PC-9 (cell line): ENCODE results near the gene PRR13. TPM values are rescaled to one million over a fixed set of nuclear protein-coding genes. Genes with fewer than 3 reads are reported as not detected.

Experiments
- BruUV-seq: library from RNA; stranded (reverse); fragments of 400-500 nt; replicated peaks from 2 replicates; lab custom pipeline; 2021; lab: Mats Ljungman, UMichigan
- CTCF ChIA-PET: fragments of 300-600 bp; sonication (Branson Sonifier 250); formaldehyde crosslinking; loops from one replicate; lab custom pipeline; 2022; ENCODE audit warnings: antibody characterized with exemption; lab: Charles Lee
- POLR2A ChIA-PET: fragments of 300-600 bp; sonication (Branson Sonifier 250); formaldehyde crosslinking; loops from one replicate; lab custom pipeline; 2022; ENCODE audit warnings: antibody characterized with exemption; ENCODE audit not compliant: unreplicated experiment; lab: Charles Lee
- DNase-seq, 2 experiments: peaks; one replicate each; pipeline versions ENCODE4 v3.0.0 to v3.0.0-alpha.2; 2015 to 2022; ENCODE audit warnings: mixed read lengths in 1 of 2
- H2AFZ ChIP-seq: fragments of 200-600 bp; sonication (generic); 2 replicates; pipeline ENCODE4 v1.8.1; 2017; ENCODE audit warnings: antibody characterized with exemption
- H3F3A ChIP-seq: fragments of 200-600 bp; sonication (generic); 2 replicates; pipeline ENCODE4 v1.8.1; 2017; ENCODE audit warnings: antibody characterized with exemption, mild to moderate bottlenecking, low read depth; ENCODE audit not compliant: insufficient read depth
- H3K27ac ChIP-seq: fragments of 200-600 bp; sonication (generic); 2 replicates; pipeline ENCODE4 v1.6.1; 2016; ENCODE audit warnings: mixed run types
- H3K27me3 ChIP-seq: fragments of 200-600 bp; sonication (generic); 2 replicates; pipeline ENCODE4 v1.6.1; 2016; ENCODE audit warnings: low read depth, mixed run types; ENCODE audit not compliant: insufficient read depth
- H3K36me3 ChIP-seq: fragments of 200-600 bp; sonication (generic); 2 replicates; pipeline ENCODE4 v1.6.1; 2016; ENCODE audit warnings: low read depth, mixed run types
- H3K4me1 ChIP-seq: fragments of 200-600 bp; sonication (generic); replicated peaks from 2 replicates; pipeline ENCODE4 v1.6.1; 2016; ENCODE audit warnings: mixed run types; ENCODE audit not compliant: insufficient read depth
- H3K4me2 ChIP-seq: fragments of 200-600 bp; sonication (generic); 2 replicates; pipeline ENCODE4 v1.6.1; 2017; ENCODE audit warnings: mixed run types
- H3K4me3 ChIP-seq: fragments of 200-600 bp; sonication (generic); 2 replicates; pipeline ENCODE4 v1.6.1; 2016; ENCODE audit warnings: mixed run types
- H3K79me2 ChIP-seq: fragments of 200-600 bp; sonication (generic); 2 replicates; pipeline ENCODE4 v1.6.1; 2017; ENCODE audit warnings: low read depth, mixed run types
- H3K9me2 ChIP-seq: fragments of 200-600 bp; sonication (generic); 2 replicates; pipeline ENCODE4 v1.8.1; 2017; ENCODE audit warnings: mild to moderate bottlenecking; ENCODE audit not compliant: insufficient read depth
- H3K9me3 ChIP-seq: fragments of 200-600 bp; sonication (generic); 2 replicates; pipeline ENCODE4 v1.8.1; 2016; ENCODE audit warnings: low read depth; ENCODE audit not compliant: insufficient read depth
- H4K20me1 ChIP-seq: fragments of 200-600 bp; sonication (generic); 2 replicates; pipeline ENCODE4 v1.8.1; 2017; ENCODE audit not compliant: insufficient read depth
- EZH2 ChIP-seq: fragments of 200-600 bp; sonication (generic); IDR thresholded peaks from 2 replicates; pipeline ENCODE4 v1.8.0; 2017; ENCODE audit warnings: antibody characterized with exemption, low read depth
- intact Hi-C: fragments of 100-400 bp; cut with micrococcal nuclease; formaldehyde crosslinking; loops from one replicate; pipeline ENCODE4 v1.10.0; 2022; ENCODE audit not compliant: unreplicated experiment
- total RNA-seq: library from RNA; stranded (reverse); gene quantifications from 2 replicates; pipeline ENCODE4 v1.2.3, GENCODE V29; 2021
- TF ChIP-seq, protein P1 (sequence below): fragments of 200-600 bp; sonication (generic); conservative IDR thresholded peaks from 2 replicates; pipeline ENCODE4 v1.6.1; 2017; ENCODE audit warnings: mixed run types, antibody characterized with exemption, mild to moderate bottlenecking, moderate library complexity

PRR13 gene
- total RNA-seq, 1 experiment from 2014 or later: 203 TPM

DNA sequence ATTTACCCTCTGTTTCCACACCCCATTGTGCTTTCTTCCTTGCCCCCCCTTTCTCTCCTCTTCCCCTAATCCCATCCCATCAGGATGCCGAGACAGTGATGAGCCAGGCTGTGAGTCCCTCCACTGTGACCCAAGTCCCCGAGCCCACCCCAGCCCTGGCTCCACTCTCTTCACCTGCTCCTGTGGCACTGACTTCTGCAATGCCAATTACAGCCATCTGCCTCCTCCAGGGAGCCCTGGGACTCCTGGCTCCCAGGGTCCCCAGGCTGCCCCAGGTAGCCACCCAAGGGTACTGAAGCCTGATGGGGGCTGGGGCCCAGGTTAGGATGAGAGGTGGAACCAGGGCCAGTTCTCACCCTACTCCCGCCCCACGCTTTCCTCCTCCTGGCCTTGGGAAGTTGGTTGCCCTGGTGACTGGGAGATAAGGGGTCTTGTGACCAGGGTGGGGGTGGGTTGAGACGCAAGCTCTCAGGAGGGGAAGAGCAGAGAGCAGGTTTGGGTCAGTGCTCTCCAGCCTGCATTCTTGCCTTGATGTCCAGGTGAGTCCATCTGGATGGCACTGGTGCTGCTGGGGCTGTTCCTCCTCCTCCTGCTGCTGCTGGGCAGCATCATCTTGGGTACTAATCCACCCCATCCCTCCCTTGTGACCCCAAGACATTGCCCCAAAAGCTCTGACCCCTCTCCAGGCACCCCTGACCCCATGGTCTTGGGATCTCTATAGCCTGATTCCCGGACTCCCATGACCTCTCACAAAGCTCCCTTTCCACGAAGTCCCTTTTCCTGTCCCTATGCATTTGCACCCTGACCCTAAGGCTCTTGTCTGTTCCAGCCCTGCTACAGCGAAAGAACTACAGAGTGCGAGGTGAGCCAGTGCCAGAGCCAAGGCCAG is 16.7 kb upstream of the PRR13 start:
- Histone ChIP-seq H3K79me2 (no peaks in the 10 kb centered on the region), H3K9me2 (no peaks in the 10 kb centered on the region), H3K4me1 (peaks cover 41% of the 10 kb centered on the region), H3K4me2 (no peak overlapping the region), H3F3A (peaks cover 36% of the 10 kb centered on the region), H3K27me3 (no peaks in the 10 kb centered on the region), H3K36me3 (no peaks in the 10 kb centered on the region), H2AFZ (no peak overlapping the region), H3K9me3 (no peaks in the 10 kb centered on the region), H4K20me1 (no peaks in the 10 kb centered on the region), H3K4me3 (no peak overlapping the region), H3K27ac (no peak overlapping the region)
- no peak for TF ChIP-seq EZH2
- TF ChIP-seq, protein P1, sequence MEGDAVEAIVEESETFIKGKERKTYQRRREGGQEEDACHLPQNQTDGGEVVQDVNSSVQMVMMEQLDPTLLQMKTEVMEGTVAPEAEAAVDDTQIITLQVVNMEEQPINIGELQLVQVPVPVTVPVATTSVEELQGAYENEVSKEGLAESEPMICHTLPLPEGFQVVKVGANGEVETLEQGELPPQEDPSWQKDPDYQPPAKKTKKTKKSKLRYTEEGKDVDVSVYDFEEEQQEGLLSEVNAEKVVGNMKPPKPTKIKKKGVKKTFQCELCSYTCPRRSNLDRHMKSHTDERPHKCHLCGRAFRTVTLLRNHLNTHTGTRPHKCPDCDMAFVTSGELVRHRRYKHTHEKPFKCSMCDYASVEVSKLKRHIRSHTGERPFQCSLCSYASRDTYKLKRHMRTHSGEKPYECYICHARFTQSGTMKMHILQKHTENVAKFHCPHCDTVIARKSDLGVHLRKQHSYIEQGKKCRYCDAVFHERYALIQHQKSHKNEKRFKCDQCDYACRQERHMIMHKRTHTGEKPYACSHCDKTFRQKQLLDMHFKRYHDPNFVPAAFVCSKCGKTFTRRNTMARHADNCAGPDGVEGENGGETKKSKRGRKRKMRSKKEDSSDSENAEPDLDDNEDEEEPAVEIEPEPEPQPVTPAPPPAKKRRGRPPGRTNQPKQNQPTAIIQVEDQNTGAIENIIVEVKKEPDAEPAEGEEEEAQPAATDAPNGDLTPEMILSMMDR: no peak
- ChIA-PET CTCF (no interaction called here), POLR2A (no interaction called here)
- intact Hi-C loops: loop anchor here (5.0 kb wide), 1 partner anchor 43 kb away; the partner anchor contains the start of gene SP1
- no peak for DNase-seq
- no TSS peak for BruUV-seq

DNA sequence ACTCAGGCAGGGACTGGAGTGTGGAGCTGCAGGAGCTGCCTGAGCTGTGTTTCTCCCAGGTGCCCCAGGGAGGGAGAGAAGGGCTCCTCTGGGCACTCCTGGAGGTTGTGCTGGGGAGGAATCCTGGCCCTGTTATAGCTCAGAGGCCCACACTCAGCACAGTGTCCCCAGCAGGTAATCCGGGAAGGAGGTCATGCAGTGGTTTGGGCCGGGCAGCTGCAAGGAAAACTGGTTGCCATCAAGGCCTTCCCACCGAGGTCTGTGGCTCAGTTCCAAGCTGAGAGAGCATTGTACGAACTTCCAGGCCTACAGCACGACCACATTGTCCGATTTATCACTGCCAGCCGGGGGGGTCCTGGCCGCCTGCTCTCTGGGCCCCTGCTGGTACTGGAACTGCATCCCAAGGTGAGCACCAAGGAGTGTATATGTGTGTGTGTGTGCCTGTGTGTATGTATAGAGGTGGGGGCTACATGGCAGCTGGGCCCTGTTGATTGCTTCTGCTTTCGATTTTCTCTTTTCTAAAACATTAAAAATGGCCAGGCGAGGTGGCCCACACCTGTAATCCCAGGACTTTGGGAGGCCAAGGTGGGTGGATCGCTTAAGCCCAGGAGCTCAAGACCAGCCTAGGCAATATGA is 15.9 kb upstream of the PRR13 start:
- ChIA-PET POLR2A (no interaction called here), CTCF (no interaction called here)
- no peak overlapping the region for H3K27ac ChIP-seq
- no peaks in the 10 kb centered on the region for H3K27me3 ChIP-seq
- no peak for TF ChIP-seq EZH2
- TF ChIP-seq, protein P1: no peak
- no peaks in the 10 kb centered on the region for H3K9me2 ChIP-seq
- H3K79me2 ChIP-seq: no peaks in the 10 kb centered on the region
- H3K36me3 ChIP-seq: no peaks in the 10 kb centered on the region
- no TSS peak for BruUV-seq
- H3K4me1 ChIP-seq: peaks cover 35% of the 10 kb centered on the region
- H3K9me3 ChIP-seq: no peaks in the 10 kb centered on the region
- intact Hi-C loops: no loop called here
- H3F3A ChIP-seq: peaks cover 31% of the 10 kb centered on the region
- no peak overlapping the region for H3K4me3 ChIP-seq
- no peak overlapping the region for H3K4me2 ChIP-seq
- no peak overlapping the region for H2AFZ ChIP-seq
- H4K20me1 ChIP-seq: no peaks in the 10 kb centered on the region
- DNase-seq: no peak

DNA sequence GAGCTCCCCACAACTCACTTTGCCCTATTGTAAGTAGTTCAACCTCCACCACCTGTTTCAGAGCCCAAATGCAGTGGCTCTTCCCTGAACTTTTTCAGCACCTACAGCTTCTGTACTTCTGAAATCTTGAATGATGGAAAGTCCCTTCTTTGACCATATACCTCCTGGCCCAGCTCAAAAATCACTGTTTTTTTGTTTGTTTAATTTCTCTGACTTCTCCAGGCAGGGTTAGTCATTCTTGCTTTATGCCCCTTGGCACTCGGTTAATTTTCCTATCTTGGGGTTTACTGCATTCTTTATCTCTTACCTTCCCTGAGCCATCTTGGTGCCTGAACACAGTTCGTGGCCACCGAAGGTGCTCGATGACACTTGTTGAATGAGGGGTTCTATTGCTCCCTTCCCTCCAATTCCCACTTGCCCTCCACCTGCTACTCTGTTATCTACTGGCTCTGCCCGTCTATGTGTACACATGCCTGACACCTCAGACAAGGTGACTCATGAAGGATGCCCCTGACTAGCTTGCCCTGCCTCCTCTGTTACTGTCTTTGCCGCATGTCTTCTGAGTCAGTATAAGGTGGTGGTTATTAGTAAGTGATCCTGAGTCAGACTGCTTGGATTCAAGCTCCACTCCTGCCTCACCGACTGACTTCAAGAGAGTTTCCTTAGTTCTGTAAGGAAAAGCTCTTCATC is 13.5 kb upstream of the PRR13 start:
- no peaks in the 10 kb centered on the region for H3K27me3 ChIP-seq
- H3K4me2 ChIP-seq: peak overlapping the region; percentile 40
- BruUV-seq: no TSS peak
- ChIA-PET POLR2A (interaction anchor here (0.6 to 1.0 kb wide), 5 partner anchors 13 to 480 kb away, joined by 3 to 9 read pairs (median 4); partner anchors contain the start of gene TARBP2), CTCF (interaction anchor here (0.5 to 0.8 kb wide), 5 partner anchors 16 to 193 kb away, joined by 3 to 10 read pairs (median 3); no protein-coding TSS in a partner anchor)
- TF ChIP-seq, protein P1: no peak
- no peak for TF ChIP-seq EZH2
- H3K79me2 ChIP-seq: no peaks in the 10 kb centered on the region
- no peaks in the 10 kb centered on the region for H3K9me3 ChIP-seq
- H3K36me3 ChIP-seq: no peaks in the 10 kb centered on the region
- intact Hi-C loops: no loop called here
- H4K20me1 ChIP-seq: no peaks in the 10 kb centered on the region
- peak; percentile 54 to 91 for DNase-seq
- peaks cover 27% of the 10 kb centered on the region for H3K4me1 ChIP-seq
- H3F3A ChIP-seq: peaks cover 23% of the 10 kb centered on the region
- H3K4me3 ChIP-seq: no peak overlapping the region
- no peaks in the 10 kb centered on the region for H3K9me2 ChIP-seq
- H2AFZ ChIP-seq: no peak overlapping the region
- H3K27ac ChIP-seq: peak overlapping the region; percentile 28
